NCI-H446 (cell line): ENCODE results near the gene KCNG4.

Experiments used
- DNase-seq, 2 experiments: peaks; one replicate each; lab custom pipeline; 2025; lab: John Stamatoyannopoulos, UW

Gene KCNG4

GRCh38 chr16:84239909-84240308 is at the start of gene KCNG4:
TSS of gene KCNG4 (minus strand) at chr16:84240012. CDS start at chr16:84237485, 2,527 bp downstream.
- no peak for DNase-seq

GRCh38 chr16:84288902-84289301 is 49.1 kb upstream of the KCNG4 start:
- DNase-seq, result no peak

GRCh38 chr16:84286578-84287240 is 46.9 kb upstream of the KCNG4 start:
- no peak for DNase-seq

GRCh38 chr16:84284154-84284722 is 44.4 kb upstream of the KCNG4 start:
- no peak for DNase-seq

GRCh38 chr16:84283314-84284153 is 43.7 kb upstream of the KCNG4 start:
- DNase-seq, result no peak

- DNase-seq, result no peak
These were observed 42.7 kb upstream of the KCNG4 start for GRCh38 chr16:84282533-84282932.

GRCh38 chr16:84281074-84281473 is 41.3 kb upstream of the KCNG4 start:
- peak in 1 of 2 experiments; percentile 0 for DNase-seq

GRCh38 chr16:84279881-84280280 is 40.1 kb upstream of the KCNG4 start:
- DNase-seq, result no peak

- no peak for DNase-seq
These were observed 39.2 kb upstream of the KCNG4 start for GRCh38 chr16:84278968-84279367.

GRCh38 chr16:84278333-84278732 is 38.5 kb upstream of the KCNG4 start:
- DNase-seq, result no peak

GRCh38 chr16:84277244-84277823 is 37.5 kb upstream of the KCNG4 start:
- DNase-seq, result peak; percentile 3 to 42

GRCh38 chr16:84275585-84276151 is 35.9 kb upstream of the KCNG4 start:
- no peak for DNase-seq

GRCh38 chr16:84274515-84274914 is 34.7 kb upstream of the KCNG4 start:
- DNase-seq, result no peak

- DNase-seq, result no peak
These were observed 33.0 kb upstream of the KCNG4 start for GRCh38 chr16:84272740-84273320.

GRCh38 chr16:84271866-84272265 is 32.1 kb upstream of the KCNG4 start:
- no peak for DNase-seq

- DNase-seq, result no peak
These were observed 31.2 kb upstream of the KCNG4 start for GRCh38 chr16:84271037-84271436.

- no peak for DNase-seq
These were observed 30.7 kb upstream of the KCNG4 start for GRCh38 chr16:84270531-84270930.

- no peak for DNase-seq
These were observed 30.3 kb upstream of the KCNG4 start for GRCh38 chr16:84270071-84270470.

- no peak for DNase-seq
These were observed 28.7 kb upstream of the KCNG4 start for GRCh38 chr16:84268291-84269040.

- DNase-seq, result no peak
These were observed 27.6 kb upstream of the KCNG4 start for GRCh38 chr16:84267380-84267779.

- DNase-seq, result peak in 1 of 2 experiments; percentile 25
These were observed 26.6 kb upstream of the KCNG4 start for GRCh38 chr16:84266451-84266850.
